Subcutaneous adipose tissue (tissue), 4 donors: ENCODE measurements around the gene KDR. TPM values are rescaled to one million over a fixed set of nuclear protein-coding genes. Genes with fewer than 3 reads are reported as not detected.

ENCODE experiments used
- CTCF ChIP-seq: fragments of 450-650 bp; IDR thresholded peaks from one replicate; pipeline ENCODE4 v1.5.1; 2016; ENCODE audit warnings: low read depth, mild to moderate bottlenecking, control low read depth, antibody characterized with exemption, moderate library complexity
- total RNA-seq, 4 donors: library from RNA; depleted of rRNA; stranded (reverse); fragments of >200 nt; gene quantifications; one replicate each; pipeline ENCODE4 v1.1.0, GENCODE V29; 2016

The KDR gene
- total RNA-seq, 4 donors from 2014 or later = 14.5 to 69.7 (median 27.6) TPM

GRCh38 chr4:55071951-55072350 lies 53.4 kb downstream of the KDR start:
- TF ChIP-seq CTCF = no peak

GRCh38 chr4:55069248-55069647 lies 56.1 kb downstream of the KDR start:
- no peak for TF ChIP-seq CTCF

GRCh38 chr4:55068522-55068921 lies 56.9 kb downstream of the KDR start:
- no peak for TF ChIP-seq CTCF

GRCh38 chr4:55066018-55066417 lies 59.4 kb downstream of the KDR start:
- no peak for TF ChIP-seq CTCF

- no peak for TF ChIP-seq CTCF
Observed at GRCh38 chr4:55055529-55055928, 69.9 kb downstream of the KDR start.

GRCh38 chr4:55051532-55051931 lies 73.9 kb downstream of the KDR start:
- no peak for TF ChIP-seq CTCF

GRCh38 chr4:55050418-55050950 lies 74.9 kb downstream of the KDR start:
- TF ChIP-seq CTCF = no peak
